IPS-18c (cell line): ENCODE results near the gene CEP350.
A peak's percentile ranks its signal among the peaks of the same experiment; 100 is the strongest.

ENCODE experiments used
- H3K4me3 ChIP-seq: 2 replicates; pipeline ENCODE4 v1.7.0; 2013; ENCODE audit warnings: low read depth, mild to moderate bottlenecking, low read length, moderate library complexity; ENCODE audit not compliant: insufficient read depth
- H3K9me3 ChIP-seq: one replicate; pipeline ENCODE4 v1.6.1; 2013; ENCODE audit warnings: mild to moderate bottlenecking, low read length, moderate library complexity; ENCODE audit not compliant: control insufficient read depth, insufficient read depth

CEP350 gene, protein sequence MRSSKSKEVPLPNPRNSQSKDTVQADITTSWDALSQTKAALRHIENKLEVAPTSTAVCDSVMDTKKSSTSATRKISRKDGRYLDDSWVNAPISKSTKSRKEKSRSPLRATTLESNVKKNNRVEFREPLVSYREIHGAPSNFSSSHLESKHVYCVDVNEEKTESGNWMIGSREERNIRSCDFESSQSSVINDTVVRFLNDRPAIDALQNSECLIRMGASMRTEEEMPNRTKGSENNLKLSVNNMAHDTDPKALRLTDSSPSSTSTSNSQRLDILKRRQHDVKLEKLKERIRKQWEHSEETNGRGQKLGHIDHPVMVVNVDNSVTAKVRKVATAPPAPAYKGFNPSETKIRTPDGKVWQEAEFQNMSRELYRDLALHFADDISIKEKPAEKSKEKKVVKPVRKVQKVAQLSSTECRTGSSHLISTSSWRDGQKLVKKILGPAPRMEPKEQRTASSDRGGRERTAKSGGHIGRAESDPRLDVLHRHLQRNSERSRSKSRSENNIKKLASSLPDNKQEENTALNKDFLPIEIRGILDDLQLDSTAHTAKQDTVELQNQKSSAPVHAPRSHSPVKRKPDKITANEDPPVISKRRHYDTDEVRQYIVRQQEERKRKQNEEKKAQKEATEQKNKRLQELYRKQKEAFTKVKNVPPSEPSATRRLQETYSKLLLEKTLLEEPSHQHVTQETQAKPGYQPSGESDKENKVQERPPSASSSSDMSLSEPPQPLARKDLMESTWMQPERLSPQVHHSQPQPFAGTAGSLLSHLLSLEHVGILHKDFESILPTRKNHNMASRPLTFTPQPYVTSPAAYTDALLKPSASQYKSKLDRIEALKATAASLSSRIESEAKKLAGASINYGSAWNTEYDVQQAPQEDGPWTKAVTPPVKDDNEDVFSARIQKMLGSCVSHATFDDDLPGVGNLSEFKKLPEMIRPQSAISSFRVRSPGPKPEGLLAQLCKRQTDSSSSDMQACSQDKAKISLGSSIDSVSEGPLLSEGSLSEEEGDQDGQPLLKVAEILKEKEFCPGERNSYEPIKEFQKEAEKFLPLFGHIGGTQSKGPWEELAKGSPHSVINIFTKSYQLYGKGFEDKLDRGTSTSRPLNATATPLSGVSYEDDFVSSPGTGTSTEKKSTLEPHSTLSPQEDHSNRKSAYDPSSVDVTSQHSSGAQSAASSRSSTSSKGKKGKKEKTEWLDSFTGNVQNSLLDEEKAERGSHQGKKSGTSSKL (N-terminal part only)

DNA sequence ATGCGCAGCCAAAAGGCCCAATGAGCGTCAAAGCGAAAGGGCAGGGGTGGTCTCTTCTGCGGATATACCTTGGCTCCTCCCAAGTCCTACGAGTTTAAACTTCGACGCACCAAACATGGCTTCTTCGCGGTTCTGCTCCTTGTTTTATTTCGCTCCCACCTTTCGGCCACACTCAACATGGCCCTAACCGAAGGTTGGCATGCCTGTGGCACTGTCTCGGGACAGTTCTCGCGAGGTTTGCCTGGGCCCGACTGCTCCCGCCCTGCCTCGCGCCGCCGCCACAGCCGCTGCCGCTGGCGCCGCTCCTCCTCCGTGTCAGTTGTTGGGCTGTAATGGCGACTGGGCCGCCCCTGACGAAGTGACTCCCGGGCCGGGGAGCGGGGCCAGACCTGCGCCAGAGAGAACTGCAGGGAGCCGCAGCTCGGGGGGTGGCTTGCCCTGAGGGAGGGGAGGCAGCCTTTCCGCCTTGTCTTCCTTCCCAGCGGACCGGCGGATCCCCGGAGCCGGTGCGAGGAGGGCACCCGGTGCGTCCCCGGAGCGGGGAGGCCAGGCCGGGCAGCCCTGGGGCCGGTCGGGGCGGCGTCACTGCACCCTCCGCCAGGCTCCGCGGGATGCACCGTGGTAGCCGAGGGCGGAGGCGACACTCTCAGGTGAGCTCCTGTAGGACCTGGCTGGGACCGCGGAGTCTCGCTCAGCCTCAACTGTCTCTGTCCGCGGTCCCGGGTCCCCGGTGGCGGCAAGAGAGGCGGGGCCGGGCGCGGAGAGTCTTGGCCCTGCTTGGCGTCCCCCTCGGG lies at the start of gene CEP350:
Gene CEP350, plus strand, starts transcription at position 318 of the 794 bp plus-strand sequence. CDS start 31,372 bp downstream, outside the sequence.
- peaks cover 4% of the 10 kb centered on the region for H3K9me3 ChIP-seq
- peak within 1 kb of the TSS; percentile 96 for H3K4me3 ChIP-seq

DNA sequence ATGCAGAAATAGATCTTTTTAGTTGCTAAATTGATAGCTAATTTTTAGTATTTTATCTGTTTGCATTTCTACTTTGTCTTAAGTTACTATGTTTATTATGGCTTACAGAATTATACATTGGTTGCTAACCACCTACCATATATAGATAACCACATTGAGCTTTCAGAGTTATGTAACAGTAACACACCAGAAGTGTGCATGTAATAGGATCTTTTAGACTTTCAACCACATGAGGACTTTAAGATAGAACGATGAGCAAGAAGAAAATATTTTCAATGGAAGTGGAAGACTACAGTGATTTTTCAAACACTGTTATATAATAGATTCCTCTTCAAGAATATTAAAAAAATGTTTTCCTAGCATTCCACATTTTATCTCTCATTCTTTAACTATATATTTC lies 43.7 kb upstream of the CEP350 start:
- H3K9me3 ChIP-seq = no peaks in the 10 kb centered on the region

DNA sequence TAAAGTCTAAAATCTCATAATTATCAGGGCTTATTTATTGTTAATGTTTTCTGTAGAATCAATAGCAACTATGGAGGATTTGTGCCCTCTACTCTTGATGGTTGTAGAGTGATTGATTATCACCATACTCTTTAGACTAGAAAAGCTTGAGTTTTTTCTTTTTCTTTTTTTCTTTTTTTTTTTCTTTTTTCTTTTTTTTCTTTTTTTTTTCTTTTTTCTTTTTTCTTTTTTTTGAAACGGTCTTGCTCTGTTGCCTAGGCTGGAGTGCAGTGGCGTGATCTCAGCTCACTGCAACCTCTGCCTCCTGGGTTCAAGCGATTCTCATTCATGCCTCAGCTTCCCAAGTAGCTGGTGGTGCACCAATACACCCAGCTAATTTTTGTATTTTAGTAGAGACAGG lies 42.8 kb upstream of the CEP350 start:
- no peak overlapping the region for H3K4me3 ChIP-seq

More for the DNA sequence above, 43.7 kb upstream of the CEP350 start:
- no peak overlapping the region for H3K4me3 ChIP-seq

DNA sequence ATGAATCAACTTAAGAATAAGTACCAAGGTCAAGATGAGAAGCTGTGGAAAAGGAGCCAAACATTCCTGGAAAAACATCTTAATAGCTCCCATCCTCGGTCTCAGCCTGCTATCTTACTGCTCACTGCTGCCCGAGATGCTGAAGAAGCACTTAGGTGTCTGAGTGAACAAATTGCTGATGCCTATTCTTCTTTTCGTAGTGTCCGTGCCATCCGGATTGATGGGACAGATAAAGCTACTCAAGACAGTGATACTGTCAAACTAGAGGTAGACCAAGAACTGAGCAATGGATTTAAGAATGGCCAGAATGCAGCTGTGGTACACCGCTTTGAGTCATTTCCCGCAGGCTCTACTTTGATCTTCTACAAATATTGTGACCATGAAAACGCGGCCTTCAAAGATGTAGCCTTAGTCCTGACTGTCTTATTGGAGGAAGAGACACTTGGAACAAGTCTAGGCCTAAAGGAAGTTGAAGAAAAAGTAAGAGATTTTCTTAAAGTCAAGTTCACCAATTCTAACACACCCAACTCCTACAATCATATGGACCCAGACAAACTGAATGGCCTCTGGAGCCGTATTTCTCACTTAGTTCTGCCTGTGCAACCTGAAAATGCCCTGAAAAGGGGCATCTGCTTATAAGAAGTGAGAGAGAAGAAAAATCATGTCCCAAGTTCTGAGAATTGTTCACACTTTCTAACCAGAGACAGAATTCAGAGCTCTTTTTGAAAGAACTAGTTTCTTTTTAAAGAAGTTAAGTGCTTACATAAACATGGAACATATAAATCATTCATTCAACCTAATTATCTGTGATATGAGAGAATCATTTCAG lies 36.8 kb upstream of the CEP350 start:
- Histone ChIP-seq H3K4me3 (no peak overlapping the region), H3K9me3 (no peaks in the 10 kb centered on the region)

More for the DNA sequence above, 42.8 kb upstream of the CEP350 start:
- H3K9me3 ChIP-seq = no peaks in the 10 kb centered on the region

DNA sequence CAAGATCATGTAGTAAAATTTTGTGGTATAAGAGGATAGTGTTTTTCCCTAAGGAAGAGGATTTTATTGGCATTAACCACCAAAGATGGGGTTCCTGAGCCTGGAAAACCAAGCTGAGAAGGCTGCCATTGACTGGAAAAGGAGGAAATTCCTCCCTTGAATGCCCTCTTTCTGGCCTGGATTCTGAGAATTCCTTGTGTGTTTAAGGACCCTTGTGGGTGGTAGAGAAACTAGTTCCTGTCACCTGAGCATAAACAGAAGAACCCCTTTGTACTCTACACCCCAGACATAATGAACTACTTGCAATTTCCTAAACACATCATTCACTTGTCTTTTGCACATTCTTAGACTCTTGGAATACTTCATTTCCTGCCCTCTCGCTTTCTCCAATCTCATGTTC lies 33.1 kb upstream of the CEP350 start:
- Histone ChIP-seq H3K4me3 (no peak overlapping the region), H3K9me3 (no peaks in the 10 kb centered on the region)

DNA sequence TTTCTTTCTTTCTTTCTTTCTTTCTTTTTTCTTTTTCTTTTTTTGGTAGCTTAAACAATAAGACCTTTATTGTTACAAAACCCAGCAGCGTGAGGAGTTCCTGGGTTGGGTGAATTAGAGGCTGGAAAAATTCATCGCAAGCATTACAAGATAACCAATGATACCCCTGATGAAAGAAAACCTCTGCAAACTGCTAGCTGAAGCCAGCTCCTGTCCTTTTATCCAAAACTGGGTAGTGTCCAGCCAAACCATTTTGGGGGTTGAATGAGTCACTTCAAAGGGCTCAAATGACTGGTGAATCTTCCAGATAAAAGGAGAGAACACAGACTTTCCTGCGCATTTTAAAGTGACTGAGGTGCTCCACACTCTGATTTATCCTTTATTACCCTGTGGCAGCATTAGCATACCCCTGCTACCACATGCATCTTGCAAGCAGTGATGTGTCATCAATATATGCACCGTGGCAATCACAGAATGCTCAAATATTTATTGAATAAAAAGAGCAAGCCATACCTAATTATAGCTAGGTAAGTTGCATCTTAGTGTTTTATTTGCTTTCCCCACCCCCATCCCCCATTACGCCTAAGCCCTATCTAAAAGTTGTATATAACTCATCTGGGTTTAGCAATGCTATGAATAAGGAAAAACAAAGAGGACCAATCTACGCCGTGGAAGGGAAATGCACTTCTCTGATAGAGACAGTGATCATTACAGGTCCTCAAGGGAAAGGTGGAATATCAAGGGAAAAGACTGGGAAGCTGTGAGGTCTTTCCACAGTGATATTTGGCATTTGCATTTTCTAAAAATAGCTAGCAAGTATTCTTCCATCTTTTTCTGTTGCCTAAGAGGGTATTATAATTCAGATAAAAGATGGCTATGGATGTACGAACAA lies 32.4 kb upstream of the CEP350 start:
- Histone ChIP-seq H3K9me3 (no peaks in the 10 kb centered on the region), H3K4me3 (no peak overlapping the region)

DNA sequence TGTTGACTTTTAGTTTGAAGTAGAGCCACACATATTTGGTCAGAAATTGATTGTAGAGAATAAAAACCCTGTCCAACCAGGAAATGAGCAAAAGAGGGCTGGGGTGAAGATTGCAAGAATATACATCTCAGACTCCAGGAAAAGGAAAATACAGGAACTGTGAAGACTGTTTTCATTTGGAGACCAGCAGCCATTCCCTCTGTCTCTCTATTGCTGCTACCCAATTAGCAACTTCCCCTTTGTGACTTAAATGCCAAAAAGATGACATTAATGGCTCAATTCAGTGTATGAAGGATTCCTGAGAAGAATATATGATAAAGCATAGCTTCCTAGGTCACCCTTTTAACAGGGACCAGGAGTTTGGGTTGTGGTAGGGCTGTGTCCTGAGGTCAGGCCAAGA lies 31.6 kb upstream of the CEP350 start:
- Histone ChIP-seq H3K4me3 (no peak overlapping the region), H3K9me3 (no peaks in the 10 kb centered on the region)

DNA sequence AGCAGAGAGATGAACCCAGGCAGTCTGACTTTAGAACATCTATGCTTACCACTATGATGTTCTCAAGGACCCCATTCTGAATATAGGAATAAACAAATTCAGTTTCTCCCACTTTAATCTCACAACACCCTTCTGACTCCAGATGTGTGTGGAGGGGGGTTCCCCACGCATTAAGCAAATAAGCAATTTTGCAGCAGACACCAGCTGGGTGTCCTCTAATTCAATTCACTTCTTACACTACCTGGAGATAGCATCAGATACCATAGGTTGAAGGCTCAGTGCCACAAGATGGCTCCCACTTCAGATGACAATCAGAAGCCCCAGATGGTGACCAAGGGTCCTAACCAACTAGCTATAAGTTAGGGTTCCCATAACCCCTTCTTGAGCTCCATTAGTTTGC lies 30.3 kb upstream of the CEP350 start:
- H3K4me3 ChIP-seq = no peak overlapping the region
- H3K9me3 ChIP-seq = no peaks in the 10 kb centered on the region

DNA sequence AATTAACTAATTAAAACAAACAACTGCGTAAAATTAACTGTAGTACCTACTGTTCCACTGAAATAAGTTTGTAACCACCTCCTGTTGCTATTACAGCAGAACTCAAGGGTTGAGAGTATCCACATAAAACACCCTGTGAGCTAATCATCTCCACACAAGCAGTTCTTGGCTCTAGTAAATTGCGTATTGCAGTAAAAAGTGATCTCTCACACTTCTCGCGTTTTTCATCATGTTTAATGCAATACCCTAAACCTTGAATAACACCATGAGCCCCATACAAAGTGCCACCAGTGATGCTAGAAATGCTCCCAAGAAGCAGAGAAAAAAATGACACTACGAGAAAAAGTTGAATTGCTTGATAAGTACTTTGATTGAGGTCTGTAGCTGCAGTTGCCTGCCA lies 29.3 kb upstream of the CEP350 start:
- no peak overlapping the region for H3K4me3 ChIP-seq
- H3K9me3 ChIP-seq = no peaks in the 10 kb centered on the region

DNA sequence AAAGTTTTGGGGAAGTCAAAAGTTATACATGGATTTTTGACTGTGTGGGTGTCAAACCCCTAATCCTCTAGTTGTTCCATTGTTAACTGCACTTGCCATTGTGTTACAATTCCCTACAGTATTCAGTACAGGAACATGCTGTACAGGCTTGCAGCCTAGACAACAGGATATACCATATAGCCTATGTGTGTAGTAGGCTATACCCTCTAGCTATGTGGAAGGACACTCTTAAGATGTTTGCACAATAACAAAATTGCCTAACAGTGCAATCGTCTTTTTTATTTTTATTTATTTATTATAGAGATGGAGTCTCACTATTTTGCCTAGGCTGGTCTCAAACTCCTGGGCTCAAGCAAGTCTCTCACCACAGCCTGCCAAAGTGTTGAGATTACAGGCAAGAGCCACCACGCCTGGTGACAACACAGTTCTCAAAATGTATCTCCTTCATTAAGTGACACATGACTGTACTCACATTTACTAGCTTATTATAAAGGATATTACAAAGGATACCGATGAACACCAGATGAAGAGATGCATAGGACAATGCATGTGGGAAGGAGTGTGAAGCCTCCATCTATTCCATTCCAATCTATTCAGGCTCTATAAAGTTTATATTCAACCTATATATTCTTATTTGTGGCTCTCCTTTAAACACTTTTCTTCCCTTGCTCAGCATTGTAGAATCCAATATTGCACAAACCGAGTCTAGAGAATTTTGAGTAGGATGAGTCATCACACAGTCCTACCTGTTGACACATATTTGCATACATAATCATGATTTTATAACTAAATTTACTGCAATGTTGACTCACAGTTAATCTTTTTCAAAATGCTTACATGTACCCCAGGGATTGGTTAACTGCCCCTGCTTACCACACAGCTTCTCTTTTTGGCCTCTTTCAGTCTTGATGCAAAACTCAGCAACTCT lies 28.4 kb upstream of the CEP350 start:
- Histone ChIP-seq H3K4me3 (no peak overlapping the region), H3K9me3 (no peaks in the 10 kb centered on the region)

DNA sequence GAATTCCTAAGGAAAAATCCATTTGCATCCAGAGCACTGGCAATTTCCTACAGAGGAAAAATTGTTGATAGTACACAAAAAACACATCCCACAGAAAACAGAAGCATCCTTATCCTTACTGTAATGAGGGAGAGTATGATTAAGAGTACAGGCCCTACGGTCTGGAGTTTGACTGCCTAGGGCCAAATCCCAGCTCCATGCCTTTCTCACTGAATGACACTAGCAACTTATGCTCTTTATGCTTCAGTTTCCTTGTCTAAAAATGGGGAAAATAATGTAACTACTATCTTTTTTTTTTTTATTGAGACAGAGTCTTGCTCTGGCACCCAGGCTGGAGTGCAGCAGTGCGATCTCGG lies 27.8 kb upstream of the CEP350 start:
- no peak overlapping the region for H3K4me3 ChIP-seq

DNA sequence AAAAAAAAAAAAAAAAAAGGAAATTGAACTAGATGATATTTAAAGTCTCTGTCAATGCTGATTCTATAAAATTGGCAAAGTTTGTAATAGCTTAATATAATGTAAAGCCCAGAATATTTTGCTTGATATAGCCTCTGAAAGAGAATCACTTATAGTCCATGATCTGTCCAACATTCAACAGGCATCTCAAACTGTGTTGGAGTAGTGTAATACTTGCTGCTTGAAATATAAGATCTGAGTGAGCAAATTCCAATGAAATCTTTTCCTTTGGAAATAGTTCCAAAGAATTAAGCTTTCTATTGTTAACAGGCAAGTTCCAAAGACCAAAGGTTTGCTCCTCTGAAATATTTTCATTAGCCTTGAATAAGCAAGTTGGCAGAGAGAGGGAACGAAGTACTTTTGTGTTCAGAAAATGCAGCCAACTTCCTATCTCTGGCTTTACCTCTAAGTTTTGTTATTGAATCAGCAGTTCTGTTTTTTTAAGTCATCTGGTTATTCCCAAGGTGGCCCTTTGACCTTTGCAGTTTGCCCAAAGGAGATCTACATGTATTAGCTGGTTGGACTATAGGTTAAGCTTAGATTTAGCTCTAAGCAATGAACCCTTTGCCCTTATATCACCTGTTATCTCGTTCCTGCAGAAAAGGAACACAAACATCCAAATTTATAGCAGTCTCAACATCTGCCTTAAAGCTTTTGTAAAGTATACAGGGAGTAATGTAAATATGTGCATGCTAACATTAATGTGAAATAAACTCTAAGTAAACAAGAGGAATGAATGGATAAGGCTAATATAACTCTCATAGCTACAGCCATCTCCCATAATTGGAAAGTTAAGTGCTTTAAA lies 24.4 kb upstream of the CEP350 start:
- H3K9me3 ChIP-seq = no peaks in the 10 kb centered on the region
- no peak overlapping the region for H3K4me3 ChIP-seq

More for the DNA sequence above, 27.8 kb upstream of the CEP350 start:
- H3K9me3 ChIP-seq = no peaks in the 10 kb centered on the region

DNA sequence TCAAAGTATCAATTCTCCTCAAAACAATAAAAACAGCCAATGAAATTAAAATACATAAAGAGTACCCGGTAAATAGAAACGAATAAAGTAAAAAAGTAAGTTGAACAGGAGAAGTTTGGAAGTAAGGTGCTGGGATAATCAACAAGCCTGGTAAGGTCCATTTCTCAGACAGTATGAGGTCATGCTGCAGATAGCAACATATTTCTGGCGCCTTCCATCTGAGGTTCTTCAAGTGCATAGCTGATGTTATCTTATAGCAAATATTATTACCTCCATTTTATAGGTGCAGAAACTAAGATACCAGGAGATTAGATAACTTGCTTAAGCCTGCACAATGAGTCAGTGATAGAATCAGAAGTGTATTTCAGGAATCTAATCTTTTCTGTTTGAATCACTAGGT lies 23.7 kb upstream of the CEP350 start:
- no peaks in the 10 kb centered on the region for H3K9me3 ChIP-seq

DNA sequence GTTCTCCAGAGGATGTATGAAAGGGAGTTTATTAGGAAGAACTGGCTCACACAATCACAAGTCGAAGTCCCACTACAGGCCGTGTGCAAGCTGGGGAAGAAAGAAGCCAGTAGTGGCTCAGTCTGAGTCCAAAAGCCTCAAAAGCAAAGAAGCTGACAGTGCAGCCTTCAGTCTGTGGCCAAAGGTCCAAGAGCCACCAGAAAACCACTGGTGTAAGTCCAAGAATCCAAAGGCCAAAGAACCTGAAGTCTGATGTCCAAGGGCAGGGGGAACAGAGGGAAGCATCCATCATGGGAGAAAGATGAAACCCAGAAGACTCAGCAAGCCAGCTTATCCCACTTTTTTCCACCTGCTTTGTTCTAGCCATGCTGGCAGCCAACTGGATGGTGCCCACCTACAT lies 21.4 kb upstream of the CEP350 start:
- no peaks in the 10 kb centered on the region for H3K9me3 ChIP-seq
- no peak overlapping the region for H3K4me3 ChIP-seq

More for the DNA sequence above, 23.7 kb upstream of the CEP350 start:
- H3K4me3 ChIP-seq = no peak overlapping the region
